Muscle of back (tissue), 11 donors: ENCODE measurements around the gene ALDH3A1. TPM values are rescaled to one million over a fixed set of nuclear protein-coding genes. Genes with fewer than 3 reads are reported as not detected.
A peak's percentile ranks its signal among the peaks of the same experiment; 100 is the strongest.

Source experiments
- DNase-seq, 3 donors: peaks; one replicate each; pipeline versions ENCODE4 v3.0.0 to v3.0.0-alpha.2; 2013
- polyA plus RNA-seq, 10 donors: library from polyadenylated mRNA; unstranded; fragments of 120-200 nt; gene quantifications; one replicate each; pipeline ENCODE4 v1.2.1, GENCODE V29; 2013; ENCODE audit not compliant: insufficient read length in 10 of 10

The ALDH3A1 gene
- polyA plus RNA-seq, 10 donors, result 0.12 to 0.34 (median 0.28) TPM; not detected in 2

GRCh38 chr17:19760746-19761145, 12.6 kb upstream of the ALDH3A1 start:
- no peak for DNase-seq

DNA sequence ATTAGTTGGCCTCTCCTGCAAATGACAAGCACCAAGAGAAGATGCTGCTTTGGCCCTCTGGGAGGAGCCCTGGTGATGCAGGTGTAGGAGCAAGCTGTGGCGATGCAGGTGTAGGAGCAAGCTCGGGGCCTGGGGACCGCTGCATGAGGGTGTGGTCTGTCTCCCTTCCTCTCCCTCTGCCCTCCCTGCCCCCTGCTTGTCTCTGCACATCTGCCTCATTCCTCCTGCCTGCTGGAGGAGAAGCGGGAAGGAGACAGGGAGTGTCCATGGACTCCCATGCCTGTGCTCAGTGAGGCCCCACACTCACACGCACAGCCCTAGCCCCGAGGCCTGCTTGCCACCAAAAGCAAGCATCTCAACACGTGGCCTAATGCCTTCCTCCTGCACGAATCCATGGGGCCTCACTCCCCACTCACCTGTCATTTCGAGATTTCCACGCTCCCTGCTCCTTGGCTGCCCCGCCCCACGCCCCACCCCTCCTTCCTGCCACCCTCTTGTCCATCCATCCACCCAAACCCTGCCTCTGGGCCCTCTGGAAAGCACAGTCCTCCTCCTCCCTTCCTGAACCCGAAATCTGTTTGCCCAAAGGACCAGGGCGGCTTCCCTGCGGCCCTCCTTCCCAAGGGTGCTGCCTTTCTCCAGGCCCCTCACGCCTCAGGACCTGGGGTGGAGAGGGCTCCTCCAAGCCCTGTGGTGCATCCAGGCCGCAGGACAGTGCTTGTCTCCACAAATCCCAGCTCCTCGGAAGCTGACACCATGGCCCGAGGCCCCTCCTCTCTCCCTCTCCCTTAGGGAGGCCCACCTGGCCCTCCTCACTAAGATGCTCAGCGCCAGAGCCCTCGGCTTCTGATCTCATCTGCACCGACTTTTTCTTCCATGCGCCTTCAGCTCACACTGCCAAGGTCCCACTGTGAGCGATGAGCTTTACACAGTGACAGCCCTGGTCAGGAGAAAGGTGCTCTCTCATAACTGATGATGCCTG, 11.8 kb upstream of the ALDH3A1 start:
- DNase-seq, result no peak

DNA sequence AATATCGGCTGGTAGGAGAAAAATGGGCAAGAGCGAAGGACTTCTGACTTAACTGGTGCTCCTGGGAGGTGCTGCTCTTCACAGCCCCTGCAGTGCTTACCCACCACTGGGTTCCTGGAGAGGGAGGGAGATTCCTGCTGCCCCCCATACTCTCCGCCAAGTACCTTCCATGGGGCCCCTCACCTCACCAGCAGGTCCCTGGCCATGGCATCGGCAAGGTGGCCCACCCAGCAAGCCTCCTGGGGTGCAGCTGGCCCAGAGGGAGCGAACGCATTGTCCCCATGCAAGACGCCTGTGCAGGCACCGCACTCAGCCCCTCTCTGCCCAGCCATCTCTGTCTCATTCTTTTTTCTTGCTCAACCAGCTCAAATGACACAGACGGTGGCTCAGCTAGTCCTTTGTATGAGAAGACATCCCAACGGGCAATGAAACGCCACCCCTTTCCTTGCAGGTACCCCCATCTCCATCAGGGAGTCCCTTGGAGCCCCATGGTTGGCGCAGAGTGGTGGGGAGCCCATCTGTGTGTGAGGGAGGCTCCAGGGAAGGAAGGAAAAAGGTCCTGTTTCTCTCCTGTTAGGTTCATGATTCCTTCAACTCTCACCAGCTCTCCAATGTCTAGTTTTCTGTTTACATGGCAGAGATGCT, 9.6 kb upstream of the ALDH3A1 start:
- no peak for DNase-seq

- DNase-seq, result no peak
These were observed 8.4 kb upstream of the ALDH3A1 start for GRCh38 chr17:19756546-19756945.

DNA sequence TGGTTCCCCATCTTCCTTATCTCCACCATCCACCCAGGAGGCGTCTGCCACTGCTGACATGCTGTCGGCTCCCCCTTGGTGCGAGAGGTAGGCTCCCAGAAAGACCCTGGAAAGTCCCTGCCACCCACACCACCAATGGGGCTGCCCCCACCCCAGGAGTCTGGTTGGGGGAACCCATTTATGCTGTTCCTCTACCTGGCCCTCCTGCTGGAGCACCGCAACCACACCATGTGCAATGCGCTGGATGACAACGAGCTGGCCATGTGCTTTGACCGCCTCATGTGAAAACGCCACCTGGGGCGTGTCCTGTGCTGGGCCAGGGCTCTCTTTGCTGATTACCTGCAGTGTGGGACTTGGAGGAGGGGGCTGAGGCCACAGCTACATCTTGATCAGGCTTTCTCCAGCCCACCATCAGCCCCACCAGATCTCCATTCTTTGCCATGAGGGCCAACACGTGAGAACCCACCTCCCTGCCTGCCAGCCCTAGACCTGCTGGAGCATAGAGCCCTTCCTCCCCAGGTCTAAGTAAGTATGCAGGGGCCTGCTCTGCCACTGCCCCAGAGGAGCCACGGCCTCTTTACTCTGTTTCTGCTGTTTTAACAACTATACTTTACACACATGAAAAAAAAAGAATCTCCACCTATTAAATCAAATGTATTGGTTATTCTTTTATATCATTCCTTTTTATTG, 7.9 kb upstream of the ALDH3A1 start:
- no peak for DNase-seq

- no peak for DNase-seq
These were observed 7.3 kb upstream of the ALDH3A1 start for GRCh38 chr17:19755392-19755791.

DNA sequence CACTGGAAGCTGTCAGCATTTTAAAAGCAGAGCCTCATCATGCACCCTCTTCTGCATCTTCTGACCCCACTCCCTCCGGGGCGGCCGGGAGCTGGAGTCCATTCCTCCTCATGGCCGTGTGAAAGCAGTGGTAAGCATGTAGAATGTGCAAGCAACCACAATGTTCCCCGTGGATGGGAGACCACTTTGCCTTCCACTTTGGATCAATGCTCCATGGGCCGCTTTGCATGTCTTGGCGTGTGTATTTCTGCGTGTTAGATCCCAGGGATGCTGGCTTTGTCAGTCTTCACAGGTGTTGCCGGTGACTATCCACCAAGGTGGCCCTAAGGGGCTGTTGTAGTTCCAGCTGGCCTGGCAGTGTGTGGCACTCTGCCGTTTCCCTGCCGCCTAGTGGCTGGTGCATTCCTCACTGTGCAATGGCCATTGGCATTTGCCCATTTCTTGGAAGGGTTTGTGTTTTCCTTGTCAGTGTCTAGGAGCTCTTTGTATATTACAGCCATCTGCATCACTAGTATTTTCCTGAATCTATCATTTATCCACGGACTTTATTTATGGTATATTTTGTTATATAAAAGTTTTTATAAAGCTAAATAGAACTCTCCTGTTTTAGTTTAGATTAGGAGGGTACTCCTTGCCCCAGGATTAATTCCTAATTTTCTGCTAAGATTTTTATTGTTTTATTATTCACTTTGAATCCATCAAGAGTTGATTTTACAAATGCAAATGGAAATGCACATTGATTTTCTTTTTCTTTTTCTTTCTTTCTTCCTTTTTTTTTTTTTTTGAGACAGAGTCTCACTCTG, 5.8 kb upstream of the ALDH3A1 start:
- no peak for DNase-seq

DNA sequence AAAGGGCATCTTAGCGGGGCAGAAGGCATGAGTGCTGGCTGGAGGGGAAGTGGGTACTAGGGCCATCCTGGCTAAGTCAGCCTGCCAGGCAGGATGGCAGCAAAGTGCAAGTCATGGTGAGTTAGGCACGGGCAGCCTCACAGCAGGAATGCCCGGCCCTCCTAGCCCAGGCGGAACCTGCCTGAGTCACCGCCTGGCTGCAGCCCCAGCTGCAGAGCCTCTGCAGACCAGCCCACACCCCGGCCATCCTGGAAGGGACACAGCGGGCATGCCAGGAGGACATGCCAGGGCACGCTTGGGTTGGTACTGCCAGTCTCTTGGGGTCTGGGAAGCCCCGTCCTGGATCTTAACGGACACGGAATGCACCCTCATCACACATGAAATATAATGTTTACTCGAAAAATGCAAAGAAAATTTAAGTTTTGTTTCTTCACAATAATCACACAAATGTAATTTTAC, 5.0 kb upstream of the ALDH3A1 start:
- peak in 2 of 3 donors; percentile 36 to 65 for DNase-seq

GRCh38 chr17:19752216-19753050, 4.3 kb upstream of the ALDH3A1 start:
- no peak for DNase-seq

GRCh38 chr17:19750835-19751234, 2.7 kb upstream of the ALDH3A1 start:
- DNase-seq, result no peak

- no peak for DNase-seq
These were observed 2.0 kb upstream of the ALDH3A1 start for GRCh38 chr17:19750020-19750572.

- no peak for DNase-seq
These were observed 702 bp upstream of the ALDH3A1 start for GRCh38 chr17:19748807-19749193.

- no peak for DNase-seq
These were observed 859 bp downstream of the ALDH3A1 start for GRCh38 chr17:19747159-19747719.

GRCh38 chr17:19746517-19746916, 1.6 kb downstream of the ALDH3A1 start:
- no peak for DNase-seq

DNA sequence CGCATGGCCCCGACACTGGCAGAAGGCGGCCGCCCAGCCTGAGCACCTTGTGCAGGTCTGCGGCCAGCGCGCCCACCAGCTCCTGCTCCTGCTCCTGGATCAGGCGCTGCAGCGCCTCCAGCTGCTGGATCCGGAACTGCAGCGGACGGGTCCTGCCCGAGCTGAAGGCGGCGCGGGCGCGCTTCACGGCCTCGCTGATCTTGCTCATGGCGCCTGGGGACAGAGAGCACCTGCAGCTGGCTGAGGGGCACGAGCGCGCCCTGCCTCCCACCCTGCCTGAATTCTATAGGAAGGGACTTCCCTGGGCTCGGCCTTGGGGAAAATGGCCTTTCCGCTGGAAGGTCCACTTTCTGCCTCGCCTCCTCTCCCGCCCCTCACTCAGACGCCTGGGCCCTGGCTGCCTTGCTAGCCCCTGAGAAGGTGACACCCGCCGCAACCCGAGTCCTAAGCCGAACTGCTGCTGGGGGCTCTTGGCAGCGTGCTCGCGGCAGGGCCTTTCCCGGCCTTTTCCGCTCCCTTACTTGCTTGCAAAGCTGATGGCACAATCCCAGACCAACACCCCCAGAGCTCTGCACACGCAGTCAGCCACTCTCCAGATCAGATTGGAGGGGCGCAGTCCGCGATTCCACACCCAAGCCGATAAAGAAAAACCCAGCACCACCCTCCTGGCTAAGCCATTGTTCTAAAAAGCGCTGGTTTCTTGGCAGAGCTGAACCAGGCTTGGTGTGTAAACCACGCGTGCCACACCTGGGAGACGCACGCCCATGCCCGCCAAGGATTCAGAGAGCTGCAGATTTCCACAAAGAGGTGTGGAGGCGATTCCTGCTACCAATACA, 3.0 kb downstream of the ALDH3A1 start:
- peak; percentile 78 to 96 (median 92) for DNase-seq

- peak in 1 of 3 donors; percentile 45 for DNase-seq
These were observed 3.6 kb downstream of the ALDH3A1 start for GRCh38 chr17:19744492-19744891.

DNA sequence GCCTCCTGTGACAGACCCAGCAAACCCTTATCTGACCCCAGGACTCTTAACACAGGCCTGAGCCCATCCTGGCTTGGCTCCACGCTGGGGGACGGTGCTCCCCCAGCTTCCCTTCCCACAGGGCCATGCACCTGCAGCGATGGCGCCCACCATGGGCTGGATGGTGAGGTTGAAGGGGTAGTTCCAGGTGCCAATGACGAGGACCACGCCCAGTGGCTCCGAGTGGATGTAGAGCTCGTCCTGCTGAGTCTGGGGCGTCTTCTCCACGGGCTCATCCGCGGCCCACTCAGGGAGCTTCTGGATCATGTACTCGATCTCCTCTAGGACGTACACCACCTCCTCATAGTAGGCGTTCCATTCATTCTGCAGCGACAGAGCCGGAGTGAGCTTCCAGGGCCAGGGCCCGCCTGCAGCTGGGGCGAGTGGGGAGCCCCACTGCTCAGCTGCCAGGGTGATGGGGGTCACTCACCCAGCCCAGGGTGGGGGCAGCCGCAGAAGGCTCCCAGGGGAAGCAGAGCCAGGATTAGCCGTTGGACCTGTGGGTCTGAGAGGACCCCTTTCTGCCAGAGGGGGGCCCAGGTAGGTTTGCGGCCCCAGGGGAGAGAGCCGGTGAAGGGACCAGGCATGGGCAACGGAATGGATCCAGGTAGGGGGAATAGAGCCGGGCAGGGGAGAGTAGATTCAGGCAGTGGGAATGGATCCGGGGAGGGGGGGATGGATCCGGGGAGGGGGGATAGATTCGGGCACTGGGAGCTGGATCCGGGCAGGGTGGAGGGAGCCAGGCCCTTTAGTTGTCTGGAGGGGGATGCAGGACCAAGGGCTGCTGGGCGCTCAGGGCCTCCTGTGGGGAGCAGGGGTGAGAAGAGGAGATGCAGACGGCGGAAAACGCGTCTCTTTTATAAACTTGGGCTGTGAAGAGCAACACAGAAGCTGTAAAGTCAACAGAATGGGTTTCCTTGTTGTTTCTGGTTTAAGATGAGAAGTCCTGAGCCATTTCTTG, 4.7 kb downstream of the ALDH3A1 start:
- DNase-seq, result no peak

DNA sequence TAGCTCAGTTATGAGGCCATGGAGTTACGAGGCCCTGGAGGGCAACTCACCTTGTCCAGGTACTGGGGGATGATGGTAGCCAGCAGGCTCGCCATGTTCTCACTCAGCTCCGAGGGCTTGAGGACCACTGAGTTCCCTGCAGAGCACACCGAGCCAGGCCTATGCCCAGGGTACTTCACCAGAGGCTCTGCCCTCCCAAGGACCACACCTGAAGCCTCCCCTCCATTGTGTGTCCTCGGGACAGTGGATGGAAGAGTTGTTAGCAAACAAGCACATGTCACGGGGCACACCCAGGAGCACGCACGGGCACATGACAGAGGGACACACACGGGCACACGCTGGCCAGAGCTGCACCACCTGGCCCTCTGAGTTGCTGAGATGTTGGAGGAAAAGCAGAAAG, 5.6 kb downstream of the ALDH3A1 start:
- DNase-seq, result no peak
